Activated T-helper 1 cell treated with Interleukin-2 at 50 U/mL for 16 hours (primary cell): ENCODE measurements around the gene NECTIN1.

Source experiments
- DNase-seq: peaks from one replicate; pipeline ENCODE4 v3.0.0-alpha.2; 2020; ENCODE audit warnings: low read depth

The NECTIN1 gene

GRCh38 chr11:119692540-119692820 is 36.5 kb downstream of the NECTIN1 start:
- no peak for DNase-seq

GRCh38 chr11:119691701-119692539 is 37.1 kb downstream of the NECTIN1 start:
- DNase-seq: no peak

GRCh38 chr11:119691020-119691666 is 37.9 kb downstream of the NECTIN1 start:
- DNase-seq: no peak

- no peak for DNase-seq
These were observed 39.7 kb downstream of the NECTIN1 start for GRCh38 chr11:119689302-119689701.

GRCh38 chr11:119688356-119688755 is 40.6 kb downstream of the NECTIN1 start:
- DNase-seq: no peak

DNA sequence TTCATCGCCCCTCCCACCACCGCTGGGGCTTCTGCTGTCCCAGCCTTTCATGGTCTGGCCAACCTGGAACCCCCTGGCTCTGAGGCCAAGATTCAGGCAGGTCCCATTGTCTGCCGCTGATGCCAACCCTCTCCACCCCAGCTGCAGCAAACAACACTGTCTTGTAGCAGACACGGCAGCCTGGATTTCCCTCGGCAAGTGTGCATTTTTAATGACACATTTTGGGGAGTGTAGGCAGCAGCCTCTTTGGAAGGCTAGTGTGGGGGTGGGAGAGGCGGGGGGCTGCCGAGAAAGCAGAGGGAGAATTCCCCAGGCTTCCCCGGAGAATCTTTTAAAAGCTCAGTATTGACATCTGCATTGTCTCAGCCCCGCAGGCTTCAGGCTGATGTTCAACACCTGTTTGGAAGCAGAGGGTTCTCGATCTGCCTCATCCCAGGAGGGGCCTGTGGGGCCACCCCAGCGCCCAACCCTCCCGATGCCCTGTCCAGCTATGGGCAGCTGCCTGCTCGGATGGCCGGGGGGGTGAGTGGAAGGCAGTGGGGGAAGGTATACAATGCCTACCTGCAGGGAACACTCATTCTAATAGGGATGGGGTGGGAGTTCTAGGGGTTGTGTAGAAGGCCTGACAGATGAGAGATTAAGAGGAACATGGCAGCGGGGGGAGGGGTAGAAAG is 41.5 kb downstream of the NECTIN1 start:
- no peak for DNase-seq

DNA sequence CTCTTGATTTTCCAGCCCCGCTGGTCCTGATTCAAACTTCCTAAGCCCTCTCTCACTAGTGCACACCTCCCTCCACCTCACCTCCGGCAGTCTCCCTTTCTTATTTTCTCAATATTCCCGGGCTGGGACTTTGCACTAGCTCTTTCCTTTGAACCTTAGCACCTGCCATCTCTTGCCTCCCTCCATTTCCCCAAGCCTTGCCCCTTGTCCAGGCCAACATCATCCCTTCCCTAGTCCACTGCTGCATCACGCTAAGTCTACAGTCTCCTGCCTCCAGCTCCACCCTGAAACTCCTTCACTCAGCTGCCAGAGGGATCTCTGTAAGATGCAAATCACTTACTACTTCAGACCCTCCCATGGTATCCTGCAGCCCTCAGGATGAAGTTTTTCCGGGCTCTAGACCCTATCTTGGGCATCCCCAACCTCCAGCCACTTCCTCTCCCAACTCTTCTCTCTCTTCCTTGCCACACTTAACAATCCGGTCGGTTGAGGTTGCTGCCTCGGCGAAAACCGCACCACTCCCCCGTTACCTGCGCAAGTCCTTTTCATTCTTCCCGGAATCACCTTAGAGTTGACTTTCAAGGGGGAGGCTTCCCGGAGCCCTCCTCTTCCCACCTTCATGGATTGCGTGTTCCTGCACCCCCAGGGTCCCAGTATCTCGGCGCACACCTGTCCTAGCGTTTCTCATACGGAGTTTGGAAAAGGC is 42.7 kb downstream of the NECTIN1 start:
- DNase-seq: no peak

- DNase-seq: no peak
These were observed 43.8 kb downstream of the NECTIN1 start for GRCh38 chr11:119685111-119685746.

DNA sequence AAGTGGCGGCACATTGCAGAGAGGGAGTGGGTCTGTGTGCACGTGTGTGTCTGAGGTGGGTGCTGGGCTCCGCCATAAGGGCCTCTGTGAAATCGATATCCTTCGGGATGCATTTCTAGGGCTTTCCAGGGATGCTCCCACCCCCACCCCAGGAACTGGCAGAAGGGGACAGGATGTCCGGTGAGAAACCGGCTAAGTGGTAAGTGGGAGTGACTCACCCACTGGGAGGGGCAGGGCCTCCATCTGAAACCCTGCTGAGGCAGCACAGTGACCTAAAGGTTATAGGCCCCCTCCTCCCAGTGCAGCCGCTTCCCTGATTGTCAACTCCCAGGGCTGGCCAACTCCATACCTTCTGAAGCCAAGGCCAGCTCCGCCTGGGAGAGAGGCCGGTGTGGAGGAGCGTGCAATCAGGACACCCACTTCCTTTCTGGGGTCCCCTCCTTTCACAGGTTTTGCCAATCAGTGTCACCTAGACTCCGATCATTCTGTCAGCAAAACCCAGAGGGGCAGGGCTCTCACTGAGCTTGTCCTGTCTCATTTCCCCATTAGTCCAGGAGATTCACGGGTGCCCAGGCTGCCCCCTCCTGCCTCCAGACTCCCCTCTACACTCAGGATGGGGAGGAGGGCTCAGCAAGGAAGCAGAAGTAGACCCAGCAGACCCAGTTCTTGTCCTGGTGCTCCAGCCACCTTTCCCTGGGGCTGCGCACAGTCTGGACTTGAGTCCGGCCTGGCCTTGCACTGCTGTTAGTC is 44.5 kb downstream of the NECTIN1 start:
- DNase-seq: no peak

- DNase-seq: no peak
These were observed 45.2 kb downstream of the NECTIN1 start for GRCh38 chr11:119683783-119684182.

DNA sequence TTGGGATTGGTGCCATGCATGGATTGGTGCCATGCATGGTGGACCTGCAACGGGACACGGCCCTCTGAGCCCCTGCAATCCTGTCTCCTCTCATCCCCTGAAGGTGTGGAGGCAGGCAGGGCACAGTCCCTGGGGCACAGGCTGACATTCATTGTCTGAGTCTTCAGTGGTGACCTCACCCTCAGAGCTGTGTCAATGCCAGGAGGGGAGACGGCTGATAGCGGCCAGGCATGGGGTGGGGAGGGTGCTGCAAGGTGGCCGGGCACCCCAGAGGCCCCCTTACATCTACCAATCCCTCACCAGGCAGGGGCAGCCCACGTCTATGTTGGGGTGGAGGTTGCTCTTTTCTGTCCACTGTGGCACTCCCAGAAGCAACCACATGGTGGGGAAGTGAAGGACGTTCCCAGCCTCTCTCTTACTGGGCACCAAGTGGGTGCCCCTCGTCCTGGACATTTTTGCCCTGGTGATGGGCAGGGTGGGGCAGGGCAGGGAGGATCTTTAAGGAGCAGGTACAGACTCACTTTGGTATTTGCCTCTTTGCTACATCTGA is 47.6 kb downstream of the NECTIN1 start:
- DNase-seq: no peak

- no peak for DNase-seq
These were observed 48.2 kb downstream of the NECTIN1 start for GRCh38 chr11:119680541-119681360.

DNA sequence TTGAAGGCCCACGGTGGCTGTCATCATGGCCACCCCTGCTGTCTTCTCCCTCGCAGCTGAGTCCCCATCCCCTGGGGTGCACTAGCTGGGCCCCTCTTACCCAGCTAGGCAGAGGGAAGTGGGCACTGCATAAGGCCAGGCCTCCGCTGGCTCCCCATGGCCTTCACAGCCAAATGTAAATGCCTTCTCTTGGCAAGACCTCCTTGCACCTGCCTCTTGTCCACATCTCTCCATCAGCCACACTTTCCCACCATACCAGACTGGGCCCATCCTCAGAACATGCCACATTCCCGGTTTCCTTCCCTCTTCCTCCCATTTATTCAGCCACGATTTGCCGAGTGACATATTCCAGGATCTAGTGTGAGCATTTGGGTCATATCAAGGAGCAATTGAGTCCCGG is 49.7 kb downstream of the NECTIN1 start:
- no peak for DNase-seq

DNA sequence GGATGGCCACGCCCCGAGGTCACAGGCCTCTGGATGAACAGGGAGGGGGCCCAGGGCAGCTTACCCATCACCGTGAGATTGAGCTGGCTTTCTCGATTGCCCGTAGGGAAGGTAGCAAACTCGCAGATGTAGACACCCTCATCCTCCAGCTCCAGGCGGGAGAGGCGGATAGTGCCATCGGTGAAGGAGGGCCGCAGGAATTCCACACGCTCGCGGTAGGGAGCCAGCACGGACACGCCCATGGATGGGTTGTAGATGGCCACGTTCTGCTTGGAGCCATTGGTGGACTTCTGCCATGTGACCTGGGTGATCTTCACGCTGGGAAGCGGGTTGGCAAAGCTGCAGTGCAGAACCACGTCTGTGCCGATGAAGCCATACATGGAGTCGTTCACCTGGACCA is 50.6 kb downstream of the NECTIN1 start:
- no peak for DNase-seq

GRCh38 chr11:119677840-119678239 is 51.2 kb downstream of the NECTIN1 start:
- DNase-seq: no peak

- DNase-seq: no peak
These were observed 52.5 kb downstream of the NECTIN1 start for GRCh38 chr11:119676461-119677020.

GRCh38 chr11:119673759-119674336 is 55.2 kb downstream of the NECTIN1 start:
- no peak for DNase-seq

DNA sequence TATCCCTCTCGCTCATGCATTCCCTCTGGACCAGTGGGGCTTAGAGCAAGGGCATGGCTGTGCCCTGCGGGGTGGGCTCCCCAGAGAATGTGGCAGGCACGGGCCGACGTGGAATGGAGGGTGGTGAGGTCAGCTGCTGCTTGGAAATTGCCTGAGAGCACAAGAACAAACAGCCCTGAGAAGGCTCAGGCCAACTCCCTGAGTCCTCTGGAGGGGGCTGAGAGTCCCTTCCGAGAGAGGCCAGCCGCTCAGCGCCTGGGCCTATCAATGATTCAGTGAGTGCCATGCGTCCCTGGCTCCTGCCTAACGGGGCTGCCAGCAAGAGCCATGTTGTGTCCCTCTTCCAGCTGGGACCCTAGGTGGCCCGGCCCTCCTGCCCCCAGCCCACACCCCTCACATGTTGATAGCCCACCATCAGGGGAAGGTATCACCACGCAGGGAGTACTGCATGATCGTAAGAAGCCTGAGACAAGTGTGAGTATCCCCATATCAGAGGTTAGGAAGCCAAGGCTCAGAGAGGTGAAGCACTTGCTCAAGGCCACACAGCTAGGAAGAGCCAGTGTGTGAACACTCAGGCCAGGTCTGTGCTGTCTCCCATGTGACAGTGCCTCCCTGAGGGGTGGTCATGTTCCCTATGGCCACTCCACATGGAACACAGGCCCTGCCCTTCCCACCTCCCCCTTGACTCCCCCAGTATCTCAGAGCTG is 55.8 kb downstream of the NECTIN1 start:
- no peak for DNase-seq

DNA sequence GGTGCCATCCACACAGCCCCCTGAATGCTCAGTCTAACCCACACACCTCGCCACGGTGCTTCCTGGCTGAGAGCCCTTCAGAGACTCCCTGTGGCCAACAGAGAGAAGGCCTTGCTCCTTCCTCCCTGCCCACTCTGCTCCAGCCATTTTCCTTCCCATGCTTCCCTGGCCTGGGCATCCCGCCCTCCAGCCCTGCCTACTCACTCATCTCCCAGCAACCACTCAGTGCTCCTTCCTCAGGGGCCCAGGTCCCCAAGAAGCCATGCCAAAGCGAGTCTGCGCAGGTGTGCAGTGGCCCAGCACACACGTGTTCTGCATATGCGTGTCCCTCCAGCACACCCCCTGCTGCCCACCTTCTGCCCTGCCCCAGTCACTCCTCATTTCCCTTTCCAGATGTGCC is 56.4 kb downstream of the NECTIN1 start:
- no peak for DNase-seq
